Activated CD4-positive, alpha-beta T cell treated with anti-CD3 and anti-CD28 coated beads, Interleukin-2, amount 10 ng/mL, durations not matched to agents 24 days and 14 days (primary cell): ENCODE measurements around the gene KRTAP9-1. TPM values are rescaled to one million over a fixed set of nuclear protein-coding genes. Genes with fewer than 3 reads are reported as not detected.

ENCODE experiments used
- total RNA-seq: library from RNA; stranded (reverse); gene quantifications from 2 replicates; pipeline ENCODE4 v1.2.3, GENCODE V29; 2022

Gene KRTAP9-1
- total RNA-seq, 1 donor from 2014 or later, result not detected

Other genes with a start within 250 kb of the KRTAP9-1 start
- gene KRT39, start 222.9 kb upstream of the KRTAP9-1 start, total RNA-seq, result not detected in 2 replicates
- not detected in 2 replicates for gene KRT40, start 205.6 kb upstream of the KRTAP9-1 start, total RNA-seq
- gene KRTAP3-3, start 195.7 kb upstream of the KRTAP9-1 start, total RNA-seq, result not detected in 2 replicates
- gene KRTAP3-2, start 190.0 kb upstream of the KRTAP9-1 start, total RNA-seq, result not detected in 2 replicates
- not detected in 2 replicates for gene KRTAP3-1, start 180.8 kb upstream of the KRTAP9-1 start, total RNA-seq
- not detected in 2 replicates for gene KRTAP1-5, start 162.7 kb upstream of the KRTAP9-1 start, total RNA-seq
- gene KRTAP1-4, start 159.7 kb upstream of the KRTAP9-1 start, total RNA-seq, result not detected in 2 replicates
- gene KRTAP1-3, start 155.0 kb upstream of the KRTAP9-1 start, total RNA-seq, result not detected in 2 replicates
- gene KRTAP1-1, start 148.4 kb upstream of the KRTAP9-1 start, total RNA-seq, result not detected in 2 replicates
- gene KRTAP2-1, start 142.6 kb upstream of the KRTAP9-1 start, total RNA-seq, result not detected in 2 replicates
- not detected in 2 replicates for gene KRTAP2-2, start 134.7 kb upstream of the KRTAP9-1 start, total RNA-seq
- not detected in 2 replicates for gene KRTAP2-3, start 129.8 kb upstream of the KRTAP9-1 start, total RNA-seq
- gene KRTAP2-4, start 124.0 kb upstream of the KRTAP9-1 start, total RNA-seq, result not detected in 2 replicates
- gene KRTAP4-7, start 105.7 kb upstream of the KRTAP9-1 start, total RNA-seq, result not detected in 2 replicates
- gene KRTAP4-8, start 91.7 kb upstream of the KRTAP9-1 start, total RNA-seq, result not detected in 2 replicates
- not detected in 2 replicates for gene KRTAP4-16, start 87.7 kb upstream of the KRTAP9-1 start, total RNA-seq
- gene KRTAP4-9, start 84.5 kb upstream of the KRTAP9-1 start, total RNA-seq, result not detected in 2 replicates
- gene KRTAP4-11, start 71.5 kb upstream of the KRTAP9-1 start, total RNA-seq, result not detected in 2 replicates
- not detected in 2 replicates for gene KRTAP4-12, start 65.7 kb upstream of the KRTAP9-1 start, total RNA-seq
- gene KRTAP4-6, start 49.3 kb upstream of the KRTAP9-1 start, total RNA-seq, result not detected in 2 replicates
- gene KRTAP4-5, start 40.1 kb upstream of the KRTAP9-1 start, total RNA-seq, result not detected in 2 replicates
- gene KRTAP4-4, start 29.1 kb upstream of the KRTAP9-1 start, total RNA-seq, result not detected in 2 replicates
- gene KRTAP4-3, start 21.7 kb upstream of the KRTAP9-1 start, total RNA-seq, result not detected in 2 replicates
- gene KRTAP4-2, start 11.7 kb upstream of the KRTAP9-1 start, total RNA-seq, result not detected in 2 replicates
- gene KRTAP4-1, start 5.0 kb upstream of the KRTAP9-1 start, total RNA-seq, result not detected in 2 replicates
- gene KRTAP9-2, start 36.8 kb downstream of the KRTAP9-1 start, total RNA-seq, result not detected in 2 replicates
- gene KRTAP9-3, start 42.6 kb downstream of the KRTAP9-1 start, total RNA-seq, result not detected in 2 replicates
- not detected in 2 replicates for gene KRTAP9-8, start 48.1 kb downstream of the KRTAP9-1 start, total RNA-seq
- gene KRTAP9-4, start 59.8 kb downstream of the KRTAP9-1 start, total RNA-seq, result not detected in 2 replicates
- gene KRTAP9-9, start 65.5 kb downstream of the KRTAP9-1 start, total RNA-seq, result not detected in 2 replicates
- not detected in 2 replicates for gene KRTAP9-6, start 75.5 kb downstream of the KRTAP9-1 start, total RNA-seq
- gene KRTAP9-7, start 85.8 kb downstream of the KRTAP9-1 start, total RNA-seq, result not detected in 2 replicates
- not detected in 2 replicates for gene KRTAP29-1, start 113.0 kb downstream of the KRTAP9-1 start, total RNA-seq
- gene KRTAP16-1, start 119.4 kb downstream of the KRTAP9-1 start, total RNA-seq, result not detected in 2 replicates
- gene KRTAP17-1, start 125.8 kb downstream of the KRTAP9-1 start, total RNA-seq, result not detected in 2 replicates
- gene KRT33A, start 160.9 kb downstream of the KRTAP9-1 start, total RNA-seq, result not detected in 2 replicates
- not detected in 2 replicates for gene KRT33B, start 179.9 kb downstream of the KRTAP9-1 start, total RNA-seq
- not detected in 2 replicates for gene KRT34, start 192.4 kb downstream of the KRTAP9-1 start, total RNA-seq
- gene KRT31, start 207.7 kb downstream of the KRTAP9-1 start, total RNA-seq, result not detected in 2 replicates
- gene KRT37, start 234.7 kb downstream of the KRTAP9-1 start, total RNA-seq, result not detected in 2 replicates